ENCODE measurements around the gene MLLT1.

MLLT1 gene

DNA sequence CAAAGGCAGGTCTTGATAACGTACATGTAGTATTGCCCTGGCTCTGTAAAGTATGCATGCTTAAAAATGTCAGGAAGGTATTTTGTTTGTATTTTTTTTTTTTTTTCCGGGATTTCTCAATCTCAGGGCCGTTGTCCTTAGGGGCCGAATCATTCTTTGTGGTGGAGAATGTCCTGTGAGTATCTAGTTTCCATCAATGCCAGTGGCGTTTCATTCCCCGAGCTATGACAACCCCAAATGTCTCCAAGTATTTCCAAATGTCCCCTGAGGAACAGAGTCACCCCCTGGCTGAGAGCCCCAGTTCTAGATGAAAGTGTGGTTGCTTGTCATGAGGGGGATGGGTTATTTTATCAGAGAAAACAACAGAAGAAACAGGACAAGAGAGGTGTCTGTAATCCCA is 75.6 kb downstream of the MLLT1 start:
- Histone ChIP-seq H3K9me3 (no peaks in the 10 kb centered on the region), H3K4me3 (ENCODE audit: low read depth, low read length) (no peak overlapping the region), H3K4me1 (no peaks in the 10 kb centered on the region), H3K36me3 (no peaks in the 10 kb centered on the region), H3K27me3 (no peaks in the 10 kb centered on the region)
- DNase-seq: no peak
- TF ChIP-seq, protein P1, sequence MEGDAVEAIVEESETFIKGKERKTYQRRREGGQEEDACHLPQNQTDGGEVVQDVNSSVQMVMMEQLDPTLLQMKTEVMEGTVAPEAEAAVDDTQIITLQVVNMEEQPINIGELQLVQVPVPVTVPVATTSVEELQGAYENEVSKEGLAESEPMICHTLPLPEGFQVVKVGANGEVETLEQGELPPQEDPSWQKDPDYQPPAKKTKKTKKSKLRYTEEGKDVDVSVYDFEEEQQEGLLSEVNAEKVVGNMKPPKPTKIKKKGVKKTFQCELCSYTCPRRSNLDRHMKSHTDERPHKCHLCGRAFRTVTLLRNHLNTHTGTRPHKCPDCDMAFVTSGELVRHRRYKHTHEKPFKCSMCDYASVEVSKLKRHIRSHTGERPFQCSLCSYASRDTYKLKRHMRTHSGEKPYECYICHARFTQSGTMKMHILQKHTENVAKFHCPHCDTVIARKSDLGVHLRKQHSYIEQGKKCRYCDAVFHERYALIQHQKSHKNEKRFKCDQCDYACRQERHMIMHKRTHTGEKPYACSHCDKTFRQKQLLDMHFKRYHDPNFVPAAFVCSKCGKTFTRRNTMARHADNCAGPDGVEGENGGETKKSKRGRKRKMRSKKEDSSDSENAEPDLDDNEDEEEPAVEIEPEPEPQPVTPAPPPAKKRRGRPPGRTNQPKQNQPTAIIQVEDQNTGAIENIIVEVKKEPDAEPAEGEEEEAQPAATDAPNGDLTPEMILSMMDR (IDR thresholded peaks at IDR 0.05; ENCODE audit: low read depth, low read length): no peak

DNA sequence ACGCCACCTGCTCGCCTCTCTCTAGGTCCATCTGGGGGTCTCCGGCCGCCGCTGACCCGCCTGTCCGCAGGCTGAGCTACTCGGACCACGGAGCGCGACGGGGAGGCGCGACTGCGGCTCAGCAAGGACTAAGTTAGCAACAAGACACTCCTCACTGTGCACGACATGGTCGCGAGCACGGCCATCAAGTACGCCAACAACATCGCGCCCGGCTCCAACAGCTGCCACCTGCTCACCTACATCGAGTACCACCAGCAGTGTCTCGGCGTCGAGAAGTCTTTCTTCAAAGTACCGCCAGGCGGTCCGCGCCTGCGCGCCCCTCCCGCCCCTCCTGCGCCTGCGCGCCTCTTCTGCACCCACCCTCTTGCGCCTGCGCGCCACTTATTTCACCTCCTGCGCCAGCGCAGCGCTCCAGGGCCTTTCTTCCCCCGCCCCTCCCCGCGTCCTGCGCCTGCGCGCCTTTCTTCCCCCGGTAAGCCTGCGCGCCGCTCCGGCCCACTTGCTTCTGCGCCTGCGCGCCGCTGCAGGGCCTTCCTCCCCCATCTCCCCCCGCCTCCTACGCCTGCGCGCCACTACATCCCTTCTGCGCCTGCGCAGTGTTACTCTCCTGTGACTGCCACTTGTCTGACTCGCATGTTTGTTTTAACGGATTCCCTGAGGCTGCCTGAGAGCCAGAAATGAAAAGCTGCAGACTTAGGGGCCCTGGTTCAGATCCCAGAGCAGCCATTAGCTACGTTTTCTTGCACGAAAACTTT is 80.4 kb downstream of the MLLT1 start:
- TF ChIP-seq, protein P1 (IDR thresholded peaks at IDR 0.05; ENCODE audit: low read depth, low read length): 0 out of 2 replicates have a peak, but pooled peaks have one; percentile 22
- H3K27me3 ChIP-seq: no peaks in the 10 kb centered on the region
- H3K9me3 ChIP-seq: no peaks in the 10 kb centered on the region
- DNase-seq: peak; percentile 98
- no peaks in the 10 kb centered on the region for H3K36me3 ChIP-seq
- no peaks in the 10 kb centered on the region for H3K4me1 ChIP-seq
- H3K4me3 ChIP-seq (ENCODE audit: low read depth, low read length): peak overlapping the region; percentile 58

DNA sequence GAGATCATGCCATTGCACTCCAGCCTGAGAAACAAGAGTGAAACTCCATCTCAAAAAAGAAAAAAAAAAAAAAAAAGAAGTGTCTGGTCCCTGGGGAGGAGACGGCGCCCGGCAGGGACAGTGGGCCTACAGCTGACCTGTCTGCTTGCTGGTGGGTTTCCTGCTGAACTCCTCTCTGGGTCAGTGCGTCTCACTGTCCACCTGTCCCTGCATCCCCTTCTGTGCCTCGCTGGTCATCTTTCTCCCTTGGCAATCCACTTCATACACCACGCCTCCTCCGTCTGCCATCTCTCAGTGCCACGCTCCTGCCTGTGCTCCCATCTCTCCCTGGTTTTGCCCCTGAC is 80.9 kb downstream of the MLLT1 start:
- DNase-seq: no peak
- no peaks in the 10 kb centered on the region for H3K4me1 ChIP-seq
- no peaks in the 10 kb centered on the region for H3K36me3 ChIP-seq
- TF ChIP-seq, protein P1 (IDR thresholded peaks at IDR 0.05; ENCODE audit: low read depth, low read length): no peak
- H3K27me3 ChIP-seq: no peaks in the 10 kb centered on the region
- no peaks in the 10 kb centered on the region for H3K9me3 ChIP-seq
- peak overlapping the region; percentile 58 for H3K4me3 ChIP-seq (ENCODE audit: low read depth, low read length)

DNA sequence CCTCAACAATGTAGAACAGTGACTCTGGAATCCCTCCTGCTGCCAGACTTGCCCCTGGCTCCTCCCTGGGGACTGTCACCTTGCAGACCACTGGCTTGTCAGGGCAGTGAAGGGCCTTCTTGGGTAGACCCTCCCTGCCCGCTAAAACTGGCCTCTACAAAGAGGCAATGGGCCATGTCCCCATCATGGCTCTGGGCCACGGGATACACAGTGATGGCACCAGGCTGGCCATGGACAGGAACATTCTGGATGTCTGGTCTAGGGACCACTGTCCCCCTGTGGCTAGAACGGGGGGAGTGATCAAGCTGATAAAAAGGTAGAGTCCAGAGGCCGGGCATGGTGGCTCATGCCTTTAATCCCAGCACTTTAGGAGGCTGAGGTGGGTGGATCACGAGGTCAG is 83.4 kb downstream of the MLLT1 start:
- no peak for DNase-seq
- no peaks in the 10 kb centered on the region; the same call in 1 of the 2 replicates for H3K9me3 ChIP-seq
- no peaks in the 10 kb centered on the region for H3K27me3 ChIP-seq
- H3K4me3 ChIP-seq (ENCODE audit: low read depth, low read length): no peak overlapping the region
- H3K36me3 ChIP-seq: no peaks in the 10 kb centered on the region
- TF ChIP-seq, protein P1 (IDR thresholded peaks at IDR 0.05; ENCODE audit: low read depth, low read length): no peak
- H3K4me1 ChIP-seq: no peaks in the 10 kb centered on the region

DNA sequence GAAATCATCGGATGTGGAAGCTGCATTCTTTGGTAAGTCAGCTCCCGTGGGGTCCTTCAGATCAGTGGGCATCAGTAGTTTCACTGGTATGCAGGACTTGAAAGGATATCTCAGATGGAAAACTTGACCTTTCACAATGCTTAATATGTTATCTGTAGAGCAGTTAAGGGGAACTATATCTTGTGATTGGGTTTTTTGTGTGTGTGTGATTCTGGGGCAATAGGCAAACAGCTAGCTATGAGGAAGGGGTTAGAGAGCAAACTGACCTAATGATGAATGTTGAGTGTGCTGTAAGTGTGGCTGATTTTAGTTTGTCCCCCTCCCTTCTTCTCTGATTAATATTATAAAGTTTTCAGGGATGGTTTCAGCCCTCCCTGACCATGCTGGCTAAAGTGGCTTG is 91.0 kb downstream of the MLLT1 start:
- TF ChIP-seq, protein P1 (IDR thresholded peaks at IDR 0.05; ENCODE audit: low read depth, low read length): no peak
- no peak overlapping the region for H3K4me3 ChIP-seq (ENCODE audit: low read depth, low read length)
- H3K9me3 ChIP-seq: peaks cover 6% of the 10 kb centered on the region
- no peaks in the 10 kb centered on the region for H3K27me3 ChIP-seq
- H3K4me1 ChIP-seq: no peaks in the 10 kb centered on the region
- DNase-seq: no peak
- H3K36me3 ChIP-seq: no peaks in the 10 kb centered on the region

DNA sequence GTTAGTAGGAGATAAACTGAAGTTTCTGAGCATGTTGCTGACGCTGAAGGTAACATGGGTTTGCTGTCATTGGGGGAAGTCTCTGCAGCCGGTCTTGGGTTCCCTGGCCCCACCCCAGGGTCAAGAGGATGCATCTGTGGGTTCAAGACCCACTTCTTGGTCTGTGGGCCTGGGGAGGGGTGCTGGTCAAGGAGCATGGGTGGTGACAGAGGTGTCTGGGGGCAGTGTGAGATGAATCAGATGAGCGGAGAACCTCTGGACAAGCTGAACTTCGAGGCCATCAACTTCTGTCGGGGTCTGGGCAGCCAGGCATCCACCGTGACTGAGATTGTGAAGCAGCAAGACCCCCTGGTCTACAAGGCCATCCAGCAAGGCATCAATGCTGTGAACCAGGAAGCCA is 92.4 kb downstream of the MLLT1 start:
- Histone ChIP-seq H3K27me3 (no peaks in the 10 kb centered on the region), H3K4me3 (ENCODE audit: low read depth, low read length) (no peak overlapping the region), H3K4me1 (no peaks in the 10 kb centered on the region), H3K36me3 (no peaks in the 10 kb centered on the region), H3K9me3 (peaks cover 6% of the 10 kb centered on the region)
- TF ChIP-seq, protein P1 (IDR thresholded peaks at IDR 0.05; ENCODE audit: low read depth, low read length): no peak
- no peak for DNase-seq

Data from BE2C (cell line).